ENCODE results near the gene ANKRD13B. TPM values are rescaled to one million over a fixed set of nuclear protein-coding genes. Genes with fewer than 3 reads are reported as not detected.

Gene ANKRD13B
- total RNA-seq, 1 donor from 2014 or later, result 7.7 TPM

DNA sequence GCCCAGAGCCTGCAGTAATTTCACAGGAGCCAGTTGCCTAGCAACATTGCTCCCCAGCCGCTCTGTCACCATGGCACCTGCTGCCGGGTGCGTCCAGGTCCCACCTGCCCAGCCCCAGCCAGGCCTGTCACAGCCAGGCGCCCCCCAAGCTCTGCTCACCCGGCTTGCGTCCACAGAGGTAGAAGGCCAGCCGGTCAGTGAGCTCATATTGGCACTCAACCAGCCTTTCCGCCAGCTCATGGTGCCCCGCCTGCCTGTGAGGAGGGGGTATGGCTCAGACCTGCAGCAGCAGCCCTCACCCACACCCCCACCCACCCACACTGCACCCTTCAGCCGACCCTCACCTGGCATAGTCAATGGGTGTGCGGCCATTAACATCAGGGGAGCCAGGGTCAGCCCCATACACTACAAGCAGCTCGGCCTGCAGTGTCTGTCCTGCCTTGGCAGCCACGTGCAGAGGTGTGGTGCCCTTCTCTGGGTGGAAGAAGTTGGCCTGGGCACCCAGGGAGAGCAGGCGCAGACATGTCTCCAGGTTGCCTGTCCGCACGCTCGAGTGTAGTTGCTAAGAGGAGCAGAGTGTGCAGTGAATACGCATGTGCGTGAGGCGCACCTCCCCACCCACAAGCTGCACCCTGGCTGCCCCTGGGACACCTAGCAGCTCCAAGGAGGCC lies 11.2 kb upstream of the ANKRD13B start:
- DNase-seq (ENCODE audit: low spot score), result no peak

DNA sequence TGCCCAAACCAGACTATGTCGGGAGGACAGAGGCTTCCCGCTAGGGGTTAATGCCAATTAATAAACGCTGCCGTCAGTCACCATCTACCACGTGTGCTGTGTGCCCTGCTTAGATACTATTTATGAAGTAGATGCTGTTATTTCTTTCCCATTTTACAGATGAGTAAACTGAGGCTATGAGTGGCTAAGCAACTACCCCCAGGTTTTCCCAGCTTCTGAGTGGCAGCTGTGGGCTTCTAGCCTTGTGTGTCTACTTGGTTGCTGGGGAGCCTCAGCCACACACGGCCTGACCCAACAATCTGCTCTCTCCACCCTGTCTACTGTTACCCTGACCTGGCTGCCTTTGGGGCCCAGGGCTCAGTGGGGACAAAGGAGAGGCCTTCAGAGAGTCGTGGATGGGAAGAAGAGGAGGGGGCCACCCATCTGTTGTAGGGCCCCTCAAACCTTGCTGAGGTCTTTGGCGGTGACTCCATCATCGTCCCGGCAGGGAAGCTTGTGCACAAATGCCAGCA lies 10.6 kb upstream of the ANKRD13B start:
- DNase-seq (ENCODE audit: low spot score), result no peak

DNA sequence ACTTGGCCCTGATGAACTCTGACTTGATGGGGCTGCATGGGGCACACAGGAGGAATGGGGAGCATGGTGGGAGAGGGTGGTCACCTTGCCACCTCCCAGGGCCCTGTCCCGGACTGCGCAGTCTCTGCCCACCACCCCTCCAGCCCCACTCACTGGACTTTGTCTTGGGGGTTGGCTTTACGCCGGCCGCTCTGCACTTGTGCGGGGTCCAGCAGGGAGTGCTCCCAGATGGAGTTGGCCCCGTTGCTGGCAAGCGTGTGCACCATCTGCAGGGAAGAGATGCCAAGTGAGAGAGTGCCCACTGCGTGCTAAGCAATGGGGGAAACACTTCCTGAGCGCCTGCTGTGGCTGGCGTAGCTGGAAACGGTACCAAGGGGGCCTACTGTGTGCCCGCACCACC lies 10.2 kb upstream of the ANKRD13B start:
- no peak for DNase-seq (ENCODE audit: low spot score)

DNA sequence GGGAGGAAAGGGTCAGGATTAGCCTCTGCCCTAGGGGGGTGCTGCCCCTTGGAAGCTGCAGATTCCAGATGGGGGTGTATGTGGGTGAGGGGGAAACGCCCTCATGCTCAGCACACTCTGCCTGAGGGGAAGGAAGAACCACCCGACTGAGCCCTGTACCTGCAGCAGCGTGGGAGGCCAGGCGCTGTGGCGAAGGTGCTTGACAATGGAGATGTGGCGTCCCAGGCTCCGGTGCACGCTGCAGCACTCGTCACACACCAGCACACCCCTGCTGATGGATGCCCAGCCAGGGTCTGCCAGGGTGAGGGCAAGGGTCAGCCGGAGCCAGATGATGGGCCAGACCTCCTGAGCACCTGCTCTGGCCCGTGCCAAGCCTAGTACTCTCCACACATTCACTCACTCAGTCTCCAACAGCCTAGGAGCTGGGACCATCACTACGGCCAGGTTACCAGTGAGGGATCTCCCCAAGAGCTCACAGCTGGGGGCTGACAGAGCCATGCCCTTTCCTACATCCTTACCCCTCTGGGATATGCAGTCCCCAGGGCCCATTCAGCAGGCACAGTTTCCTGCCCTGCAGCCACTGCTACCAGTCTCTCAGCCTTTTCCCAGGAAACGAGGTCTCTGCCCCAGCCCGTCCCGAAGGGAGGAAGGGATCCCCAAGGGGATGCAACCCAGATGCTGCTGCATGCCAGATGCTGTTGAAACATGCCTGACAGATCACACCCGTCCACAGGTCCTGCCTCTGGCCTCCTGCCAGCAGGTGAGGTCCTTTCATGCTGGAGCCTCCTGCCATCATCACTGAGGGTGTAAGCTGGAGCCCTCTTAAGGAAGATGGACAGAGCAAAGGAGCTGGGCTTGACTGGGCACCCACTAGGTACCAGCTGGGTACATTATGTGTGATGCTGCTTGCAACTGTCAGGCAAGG lies 9.3 kb upstream of the ANKRD13B start:
- no peak for DNase-seq (ENCODE audit: low spot score)

DNA sequence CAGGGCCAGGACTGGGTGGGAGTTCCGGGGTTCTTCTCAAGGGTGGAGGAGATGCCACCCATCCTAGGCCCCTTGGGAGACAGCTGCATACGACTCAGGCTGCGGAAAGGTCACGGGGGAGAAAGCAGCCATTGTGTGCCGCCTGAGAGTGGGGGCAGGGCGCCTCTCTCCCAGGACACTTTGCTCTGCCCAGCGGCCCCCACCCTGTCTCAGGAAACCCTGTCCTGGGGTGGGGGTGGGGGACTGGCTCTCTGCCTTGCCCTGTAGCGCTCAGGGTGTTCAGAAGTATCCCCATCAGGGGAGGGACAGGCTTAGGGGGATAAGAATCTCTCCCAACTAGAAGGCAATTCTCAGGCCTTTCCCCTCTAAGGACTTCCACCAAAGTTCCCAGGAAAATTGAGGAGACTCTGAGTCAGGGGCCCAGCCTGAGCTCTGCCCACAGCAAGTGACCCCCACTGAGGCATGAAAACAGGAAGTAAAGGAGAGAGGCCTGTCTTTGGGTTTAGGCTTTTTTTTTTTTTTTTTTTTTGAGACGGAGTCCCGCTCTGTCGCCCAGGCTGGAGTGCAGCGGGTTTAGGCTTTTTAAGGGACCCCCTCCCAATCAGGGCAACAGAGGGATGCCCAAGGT lies 8.4 kb upstream of the ANKRD13B start:
- no peak for DNase-seq (ENCODE audit: low spot score)

DNA sequence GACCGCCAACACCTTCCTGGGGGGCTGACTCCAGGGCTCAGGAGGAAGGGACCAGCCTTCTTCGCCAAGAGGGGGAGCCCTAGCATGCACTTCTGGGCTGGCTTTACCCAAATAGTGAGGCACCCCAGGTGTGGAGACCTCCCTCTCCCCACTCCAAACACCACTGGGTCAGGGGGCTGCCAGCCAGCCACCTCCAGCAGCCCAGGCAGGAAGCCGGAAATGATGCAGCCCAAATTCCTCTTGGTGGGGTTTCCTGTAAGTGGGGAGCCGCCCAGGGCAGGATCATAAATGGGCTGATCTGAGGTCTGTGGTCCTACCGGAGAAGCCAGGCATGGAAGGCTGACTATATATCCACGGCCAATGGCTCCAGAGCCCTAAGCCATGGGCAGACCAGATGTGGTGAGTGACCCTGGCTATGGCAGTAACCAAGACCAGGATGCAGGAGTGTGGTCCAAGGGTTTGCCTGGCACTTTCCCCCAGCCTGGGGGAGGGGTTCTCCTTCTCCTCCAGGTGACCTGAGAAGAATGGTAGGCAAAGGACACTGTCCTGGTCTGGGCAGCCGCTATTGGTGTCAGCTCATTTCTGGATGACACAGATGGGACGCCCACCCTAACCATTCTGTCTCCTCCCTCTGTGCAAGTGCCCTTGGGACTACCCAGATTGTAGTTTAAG lies 7.7 kb upstream of the ANKRD13B start:
- DNase-seq (ENCODE audit: low spot score), result no peak

DNA sequence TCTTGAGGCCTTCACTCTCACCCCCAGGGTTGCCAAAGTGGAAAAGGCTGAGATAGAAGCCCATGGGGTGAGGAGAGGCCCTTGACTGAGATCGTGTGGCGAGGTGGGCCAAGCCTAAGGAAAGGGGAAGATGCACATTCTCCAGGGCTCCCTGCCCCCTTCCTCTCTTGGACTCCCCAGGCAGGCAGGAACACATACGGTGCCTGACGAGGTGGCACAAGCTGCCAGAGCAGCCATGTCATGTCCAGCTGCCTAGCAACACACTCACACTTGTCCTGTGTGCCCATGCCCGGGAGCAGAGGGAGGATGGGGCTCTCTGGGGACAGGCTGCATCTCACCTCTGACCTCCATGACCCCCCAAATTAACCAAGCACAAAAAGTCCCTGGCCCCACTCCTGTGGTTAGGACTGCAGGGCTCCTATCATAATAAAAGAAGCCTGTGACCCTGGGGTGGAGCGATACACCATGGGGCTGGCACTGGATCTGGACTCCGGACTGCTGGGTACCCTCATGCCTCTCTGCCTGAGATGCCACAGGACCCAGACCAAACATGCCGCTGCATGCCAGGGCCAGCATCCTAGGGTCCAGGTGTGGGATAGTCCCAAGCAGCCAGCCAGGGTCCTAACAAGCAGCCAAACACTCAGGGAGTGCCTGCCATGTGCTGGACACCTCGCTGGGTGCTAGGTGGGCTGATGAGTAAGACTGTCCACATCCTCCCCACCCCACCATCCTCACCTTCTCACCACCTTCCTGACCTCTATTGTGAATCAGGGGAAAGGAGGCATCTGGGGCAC lies 6.1 kb upstream of the ANKRD13B start:
- DNase-seq (ENCODE audit: low spot score), result no peak

DNA sequence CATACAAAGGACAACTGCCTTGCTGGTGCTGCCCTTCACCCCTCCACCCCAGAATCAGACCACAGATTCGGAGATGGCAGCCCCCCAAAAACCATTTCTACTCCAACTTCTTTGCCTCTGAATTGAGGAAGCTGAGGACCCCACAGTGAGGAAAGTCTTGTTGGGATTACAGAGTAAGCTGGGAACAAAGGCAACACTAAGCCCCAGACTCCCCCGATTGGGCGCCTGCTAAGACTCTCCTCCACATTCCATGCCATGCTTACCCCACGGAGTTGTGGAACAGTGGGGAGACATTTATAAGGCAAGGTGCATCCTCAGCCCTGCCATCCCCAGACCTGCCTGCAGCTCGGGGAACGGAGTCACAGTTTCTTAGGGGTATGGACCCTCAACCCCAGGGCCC lies 5.3 kb upstream of the ANKRD13B start:
- DNase-seq (ENCODE audit: low spot score), result no peak

DNA sequence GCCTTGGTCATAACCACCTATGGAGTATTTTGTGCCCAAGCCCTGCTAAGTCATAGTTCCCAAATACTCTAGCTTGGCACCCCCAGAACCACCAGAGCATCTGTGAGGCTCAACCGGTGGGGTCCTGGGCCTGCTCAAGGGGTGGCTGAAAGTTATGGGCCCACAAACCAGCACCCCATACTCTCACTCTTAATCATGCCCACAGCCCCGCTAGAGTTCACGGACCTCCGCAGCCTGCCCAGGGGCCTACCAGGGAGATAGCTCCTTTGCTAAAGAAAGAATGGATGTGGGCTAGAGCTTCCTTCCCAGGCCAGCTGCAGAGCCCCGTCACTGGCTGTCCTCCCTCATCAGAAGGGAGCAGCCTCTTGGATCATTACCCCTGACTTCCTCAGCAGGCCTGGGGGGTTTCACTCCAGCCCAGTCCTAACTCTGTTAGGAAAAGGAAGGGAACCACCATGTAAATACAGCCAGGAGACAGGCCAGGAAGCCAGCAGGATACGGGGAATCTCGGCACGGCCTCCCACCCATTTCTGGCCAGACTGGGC lies 4.8 kb upstream of the ANKRD13B start:
- DNase-seq (ENCODE audit: low spot score), result no peak

DNA sequence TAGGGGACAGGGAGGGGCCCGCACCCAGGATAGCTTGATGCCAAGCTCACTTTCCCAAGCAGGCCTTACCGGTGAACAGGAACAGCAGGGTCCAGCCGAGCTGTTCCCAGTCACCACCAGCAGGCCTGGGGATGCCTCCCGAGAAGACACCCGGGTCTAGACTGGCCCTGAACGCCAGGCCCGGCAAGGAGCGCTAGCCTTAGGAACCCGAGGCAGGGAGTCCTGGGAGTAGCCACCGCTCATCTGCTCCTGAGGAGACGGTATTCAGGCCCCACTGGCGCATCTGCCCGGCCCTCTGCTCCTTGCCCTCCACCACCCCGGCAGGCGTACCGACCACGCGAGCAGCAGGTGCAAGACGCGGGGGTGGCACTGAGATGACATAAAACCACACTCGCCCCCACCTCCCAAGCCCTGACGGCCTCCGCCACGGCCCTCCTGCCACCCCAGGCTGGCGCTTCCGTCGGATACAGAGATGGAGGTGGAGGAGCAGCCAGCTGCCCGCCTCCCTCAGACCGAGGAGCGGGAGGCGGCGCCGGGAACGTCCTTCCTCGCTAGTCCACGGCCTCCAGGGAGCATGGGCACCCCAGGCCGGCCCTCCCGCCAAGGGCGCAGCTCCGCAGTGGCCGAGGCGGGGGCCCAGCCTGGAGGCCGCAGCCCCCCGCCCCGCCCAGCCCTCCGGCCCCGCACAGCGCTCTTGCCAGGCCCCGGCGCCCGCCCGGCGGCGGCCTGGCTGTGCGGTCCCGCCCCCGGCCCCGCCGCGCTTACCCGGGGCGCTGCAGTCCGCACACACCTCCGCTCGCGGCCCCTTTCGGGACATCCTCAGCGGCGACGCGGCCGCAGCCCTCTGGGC lies 4.1 kb upstream of the ANKRD13B start:
- DNase-seq (ENCODE audit: low spot score), result no peak

DNA sequence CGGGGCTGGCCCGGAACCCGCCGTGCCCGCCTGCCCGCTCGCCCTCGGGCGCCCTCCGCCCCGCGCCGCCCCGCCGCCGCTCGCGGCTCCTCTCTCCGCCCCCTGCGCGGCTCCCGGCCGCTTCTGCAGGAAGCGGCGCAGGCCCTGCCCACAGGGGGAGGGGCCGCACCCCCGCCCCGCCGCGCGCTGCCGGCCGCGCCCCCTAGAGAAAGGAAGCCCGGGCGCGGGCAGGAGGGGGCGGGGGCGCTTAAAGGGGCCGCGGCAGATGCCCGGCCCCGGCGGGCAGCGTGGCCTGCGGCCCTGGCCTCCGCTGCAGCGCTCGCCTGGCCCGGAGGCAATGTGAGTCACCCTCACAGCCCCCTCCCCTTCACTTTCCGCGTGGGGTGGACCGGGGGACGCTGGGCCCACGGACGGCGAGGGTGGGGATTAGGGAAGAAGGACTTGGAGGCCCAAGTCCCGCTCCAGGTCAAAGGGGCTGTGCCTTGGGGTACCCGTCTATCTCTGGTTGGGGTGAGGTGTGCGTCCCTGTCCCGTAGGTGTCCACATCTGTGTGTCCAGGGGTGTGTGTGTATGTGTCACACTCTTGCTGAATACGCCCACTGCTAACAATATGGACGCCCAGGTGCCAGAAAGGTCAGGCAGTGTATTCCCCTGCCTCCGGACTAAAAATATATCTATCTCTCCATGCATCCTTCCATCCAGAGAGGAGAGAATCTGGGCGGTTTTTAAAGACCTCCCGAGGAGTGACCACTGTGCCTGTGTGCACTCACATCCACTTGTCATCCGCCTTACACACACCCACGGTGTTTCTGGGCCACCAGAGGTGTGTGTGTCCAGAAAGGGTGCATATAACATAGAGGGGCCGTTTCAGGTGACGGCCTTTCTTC lies 3.2 kb upstream of the ANKRD13B start, which contains the start of gene GIT1:
Gene GIT1, minus strand, starts transcription at position 125 of the 887 bp plus-strand sequence. CDS start 270 bp downstream, outside the sequence.
- peak; percentile 82 for DNase-seq (ENCODE audit: low spot score)

DNA sequence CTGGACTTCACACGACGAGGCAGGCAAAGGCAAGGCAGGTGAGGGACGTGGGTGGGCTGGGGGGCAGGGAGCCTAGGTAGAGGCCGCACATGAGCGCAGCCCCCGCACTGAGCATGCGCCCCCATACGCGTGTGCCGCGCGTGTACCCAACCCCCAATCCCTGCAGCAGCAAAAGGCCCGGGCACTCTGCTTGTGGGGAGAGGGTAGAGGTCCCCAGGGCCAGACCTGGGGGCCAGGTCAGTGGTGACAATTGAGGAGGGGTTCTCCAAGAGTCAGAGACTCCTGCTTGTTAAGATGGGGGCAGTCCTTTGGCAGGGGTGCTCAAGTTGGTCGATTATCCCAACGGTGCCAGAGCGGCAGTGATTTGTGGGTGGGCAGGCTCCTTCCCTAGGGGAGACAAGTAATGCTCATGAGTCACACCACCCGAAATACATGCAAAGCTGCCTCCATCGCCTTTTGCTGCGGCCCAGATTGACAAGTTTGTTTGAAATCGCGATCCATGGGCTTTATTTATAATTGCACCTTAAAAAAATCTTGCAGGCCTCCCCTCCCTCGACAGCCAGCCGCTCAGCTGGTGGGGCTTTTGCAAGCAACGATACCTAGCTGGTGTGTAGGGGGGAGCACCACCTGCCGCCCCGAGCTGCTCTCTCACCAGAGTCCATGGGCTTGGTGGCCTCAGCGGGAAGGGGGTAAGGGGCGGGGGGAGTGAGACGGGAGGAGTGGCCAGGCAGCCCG lies 2.4 kb upstream of the ANKRD13B start:
- DNase-seq (ENCODE audit: low spot score), result no peak

DNA sequence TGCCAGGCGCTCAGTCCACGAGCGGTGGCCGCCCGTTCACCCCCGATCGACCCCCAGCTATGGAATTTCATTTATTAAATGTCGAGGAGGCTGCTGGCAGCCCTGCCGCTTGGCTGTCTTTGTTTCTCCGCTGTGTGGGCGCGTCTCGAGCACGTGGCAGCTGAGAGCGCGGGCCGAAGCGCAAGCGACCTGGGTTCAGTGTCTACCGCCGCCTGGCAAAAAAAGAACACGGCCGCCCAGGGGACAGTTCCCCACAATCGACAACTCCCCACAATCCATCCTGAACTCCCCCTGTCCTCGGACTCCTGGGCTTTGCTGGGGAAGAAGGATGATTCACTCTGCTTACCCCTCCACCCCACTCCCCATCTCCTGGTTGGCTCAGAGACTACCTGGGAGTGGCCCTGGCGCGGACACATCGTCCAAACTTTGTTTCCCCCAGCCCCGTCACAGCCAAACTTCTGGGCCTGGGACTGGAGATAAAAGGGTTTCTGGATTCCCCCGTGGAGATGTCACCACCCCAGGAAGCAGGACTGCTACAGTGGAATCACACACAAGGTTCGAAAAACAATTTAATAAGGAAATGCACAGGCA lies 1.7 kb upstream of the ANKRD13B start:
- no peak for DNase-seq (ENCODE audit: low spot score)

DNA sequence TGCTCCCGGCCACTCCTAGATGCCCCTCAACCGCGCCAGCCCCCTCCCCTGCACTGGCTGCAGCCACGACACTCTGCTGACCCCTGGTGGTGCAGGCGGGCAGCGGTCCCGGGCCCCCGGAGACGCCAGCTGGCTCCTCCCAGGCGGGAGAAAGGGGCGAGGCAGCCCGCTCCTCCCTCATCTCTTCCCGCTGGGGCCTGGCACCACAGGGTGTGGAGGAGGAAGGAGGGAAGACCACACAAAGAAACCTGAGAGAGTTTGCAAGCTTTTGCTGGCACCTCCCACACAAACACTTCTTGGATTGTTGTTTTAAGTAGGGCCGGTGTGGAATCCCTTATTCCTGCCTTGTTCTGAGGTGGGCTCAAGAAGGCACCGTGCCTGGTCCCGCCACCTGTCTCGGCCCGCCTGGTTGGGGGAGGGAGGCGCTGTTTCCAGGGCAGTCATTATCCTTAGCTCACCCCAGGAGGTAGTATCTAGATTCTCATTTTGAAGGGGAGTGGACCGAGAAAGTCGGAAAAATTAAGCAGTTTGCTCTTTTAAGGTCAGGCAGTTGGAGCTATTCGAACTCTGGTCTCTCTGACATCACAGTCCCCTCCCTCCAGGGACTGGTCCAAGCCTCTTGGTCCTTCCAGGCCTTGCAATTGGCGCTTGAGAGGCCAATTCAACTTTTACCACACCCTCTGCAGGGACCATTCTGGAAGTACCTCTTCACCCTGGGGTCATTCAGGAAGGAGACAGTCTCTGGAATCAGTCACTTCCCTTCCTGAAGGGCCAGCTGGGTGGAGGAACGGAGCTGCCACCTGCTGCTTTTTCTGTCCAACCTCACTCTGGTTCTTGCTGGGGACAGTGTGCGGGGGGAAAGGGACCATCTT lies 959 bp upstream of the ANKRD13B start:
- DNase-seq (ENCODE audit: low spot score), result peak; percentile 91

DNA sequence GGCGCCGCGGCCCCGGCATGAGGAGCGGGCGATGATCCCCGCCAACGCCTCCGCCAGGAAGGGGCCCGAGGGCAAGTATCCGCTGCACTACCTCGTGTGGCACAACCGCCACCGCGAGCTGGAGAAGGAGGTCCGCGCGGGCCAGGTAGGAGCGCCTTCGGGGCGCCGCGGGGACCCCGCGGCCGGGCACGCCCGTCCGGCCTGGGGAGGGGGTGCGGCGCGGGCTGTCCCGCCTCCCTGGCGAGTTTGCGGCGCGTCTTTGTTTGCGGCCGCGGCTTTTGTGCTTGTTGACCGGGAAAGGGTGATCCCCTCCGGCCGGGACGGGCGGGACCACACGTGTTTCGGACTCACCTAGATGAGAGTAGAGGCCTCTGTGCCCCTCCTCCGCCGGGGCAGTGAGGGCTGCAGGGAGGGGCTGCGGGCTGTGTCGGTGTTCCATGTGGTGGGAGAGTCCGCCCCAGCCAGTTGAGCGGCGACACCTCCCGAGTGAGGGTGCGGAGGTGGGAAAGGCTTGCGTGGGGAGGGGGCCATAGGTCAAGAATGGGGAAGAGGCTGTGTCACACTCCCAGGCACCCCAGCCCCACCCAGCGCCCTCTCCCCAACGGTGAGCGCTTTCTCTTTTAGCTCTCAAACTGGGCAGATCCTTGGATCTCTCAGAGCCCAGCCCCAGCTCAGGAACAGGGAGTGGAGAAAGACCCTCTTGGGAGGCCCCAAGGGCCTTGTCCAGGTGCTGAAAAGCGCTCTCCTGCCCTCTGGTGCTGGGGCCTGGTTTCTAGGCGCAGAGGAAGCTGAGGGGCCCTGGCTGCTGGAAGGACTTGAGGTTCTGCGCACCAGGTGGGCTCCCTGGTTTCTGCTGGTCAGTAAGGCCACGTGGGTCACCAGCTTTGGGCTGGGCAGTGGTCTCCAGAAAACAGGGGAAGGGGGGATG lies 923 bp downstream of the ANKRD13B start:
- no peak for DNase-seq (ENCODE audit: low spot score)

Measured in ureter (tissue), 1 donor.